HepG2 (cell line): Measurements from ENCODE around the gene TEX51. TPM values are rescaled to one million over a fixed set of nuclear protein-coding genes. Genes with fewer than 3 reads are reported as not detected.

Source experiments
- ATAC-seq: fragments of 200-7000 bp; cut with Tn5 transposase; 3 replicates; pipeline ENCODE4 v1.9.1; 2020; ENCODE audit warnings: mild to moderate bottlenecking, moderate library complexity
- BruUV-seq: library from RNA; stranded (reverse); fragments of 400-500 nt; replicated peaks from 2 replicates; lab custom pipeline; 2021; lab: Mats Ljungman, UMichigan
- CTCF ChIA-PET: fragments of 300-600 bp; formaldehyde crosslinking; extraction: SDS; loops from one replicate; lab custom pipeline; 2021; ENCODE audit warnings: low total read pairs, inconsistent platforms, low intra/inter-chr PET ratio; lab: Yijun Ruan, JAX
- POLR2A ChIA-PET: fragments of 350-600 bp; sonication (Branson Sonifier 250); formaldehyde crosslinking; loops from one replicate; lab custom pipeline; 2020; ENCODE audit warnings: antibody characterized with exemption, inconsistent platforms; lab: Yijun Ruan, JAX
- DNase-seq: peaks from one replicate; pipeline ENCODE4 v3.0.0-alpha.2; 2015; ENCODE audit warnings: low spot score
- FAIRE-seq: peaks from 3 replicates; lab custom pipeline; 2011; peaks lifted over from hg19 to GRCh38; lab: Jason Lieb, UNC
- H2AFZ ChIP-seq: one replicate; pipeline ENCODE4 v1.6.1; 2011; ENCODE audit warnings: low read length, inconsistent platforms
- H3K27ac ChIP-seq: fragments of 300-600 bp; 3 replicates; pipeline ENCODE4 v1.8.0; 2011; ENCODE audit warnings: mixed run types, mild to moderate bottlenecking, mixed read lengths, low read length, inconsistent platforms; ENCODE audit not compliant: insufficient read depth; ENCODE audit errors: extremely low read length
- H3K27me3 ChIP-seq, 2 experiments: fragments of 200-600 bp in 1 of 2; 2 replicates in 1 of 2; 3 replicates in 1 of 2; pipeline versions ENCODE4 v1.6.0 to v1.8.0; 2011; ENCODE audit warnings: low read length in 2 of 2, mild to moderate bottlenecking in 2 of 2, moderate library complexity in 2 of 2, inconsistent platforms in 1 of 2; ENCODE audit not compliant: insufficient read depth in 2 of 2, control insufficient read depth in 1 of 2
- H3K36me3 ChIP-seq, 2 experiments: fragments of 200-600 bp in 1 of 2; replicated peaks in 1 of 2; 2 replicates in 1 of 2; 3 replicates in 1 of 2; pipeline versions ENCODE4 v1.5.1 to v1.8.0; 2011; ENCODE audit warnings: low read length in 2 of 2, inconsistent platforms in 1 of 2; ENCODE audit not compliant: insufficient read depth in 2 of 2, control insufficient read depth in 1 of 2
- H3K4me1 ChIP-seq: 2 replicates; pipeline ENCODE4 v1.5.1; 2012; ENCODE audit warnings: low read length, inconsistent platforms; ENCODE audit not compliant: insufficient read depth
- H3K4me2 ChIP-seq: 2 replicates; pipeline ENCODE4 v1.6.0; 2011; ENCODE audit warnings: low read depth, low read length, inconsistent platforms
- H3K4me3 ChIP-seq, 3 experiments: fragments of 200-600 bp in 1 of 3; sonication (generic), shearing (Covaris generic) in 1 of 3; replicated peaks in 1 of 3; 2 replicates each; pipeline ENCODE4 v1.5.1; 2011 to 2016; ENCODE audit warnings: low read length in 3 of 3, inconsistent platforms in 2 of 3, low read depth in 2 of 3, mild to moderate bottlenecking in 2 of 3, control low read depth in 1 of 3, mixed read lengths in 1 of 3; ENCODE audit not compliant: insufficient read depth in 1 of 3
- H3K79me2 ChIP-seq: one replicate; pipeline ENCODE4 v1.6.1; 2011; ENCODE audit warnings: low read length, inconsistent platforms; ENCODE audit not compliant: insufficient read depth
- H3K9ac ChIP-seq: 2 replicates; pipeline ENCODE4 v1.6.0; 2011; ENCODE audit warnings: mild to moderate bottlenecking, low read depth, low read length, inconsistent platforms; ENCODE audit not compliant: insufficient read depth
- H3K9me3 ChIP-seq: 2 replicates; pipeline ENCODE4 v1.5.1; 2012; ENCODE audit warnings: mild to moderate bottlenecking, low read length
- H4K20me1 ChIP-seq: 2 replicates; pipeline ENCODE4 v1.6.0; 2011; ENCODE audit warnings: inconsistent platforms, mild to moderate bottlenecking, low read length, moderate library complexity; ENCODE audit not compliant: insufficient read depth
- EP300 ChIP-seq, 3 experiments: sonication (generic) in 1 of 3; formaldehyde crosslinking in 1 of 3; IDR thresholded peaks; 2 replicates each; pipeline versions ENCODE4 v1.5.1 to v1.6.1; 2011 to 2020; ENCODE audit warnings: low read depth in 2 of 3, low read length in 2 of 3, borderline replicate concordance in 1 of 3, improper control_type of control experiment in 1 of 3, mild to moderate bottlenecking in 1 of 3, missing genetic modification reagents in 1 of 3, moderate library complexity in 1 of 3
- FOXP4 ChIP-seq: sonication (generic); formaldehyde crosslinking; IDR thresholded peaks from 2 replicates; pipeline ENCODE4 v1.4.0; 2020; ENCODE audit warnings: missing genetic modification reagents
- LBX2 ChIP-seq: sonication (generic); formaldehyde crosslinking; IDR thresholded peaks from 2 replicates; pipeline ENCODE4 v1.5.0; 2020; ENCODE audit warnings: missing genetic modification reagents, mild to moderate bottlenecking, borderline replicate concordance
- SMAD9 ChIP-seq: sonication (generic); formaldehyde crosslinking; IDR thresholded peaks from 2 replicates; pipeline ENCODE4 v1.5.1; 2020; ENCODE audit warnings: mild to moderate bottlenecking, missing genetic modification reagents
- ZNF549 ChIP-seq: sonication (generic); formaldehyde crosslinking; IDR thresholded peaks from 2 replicates; pipeline ENCODE4 v1.5.0; 2020; ENCODE audit warnings: missing genetic modification reagents
- ZSCAN21 ChIP-seq: sonication (generic); formaldehyde crosslinking; IDR thresholded peaks from 2 replicates; pipeline ENCODE4 v1.8.0; 2022; ENCODE audit warnings: mild to moderate bottlenecking, missing genetic modification reagents, moderate library complexity, borderline replicate concordance
- WGBS: methylation state at CpG from one replicate; pipeline ENCODE4 v1.1.6; 2017; ENCODE audit warnings: low lambda C conversion rate; 5-methylcytosine and 5-hydroxymethylcytosine counted together
- in situ Hi-C: cut with HindIII; loops from 2 replicates; pipeline ENCODE4 v1.10.0; 2017; ENCODE audit warnings: low pct_unique_long_range_greater_than_20kb; ENCODE audit not compliant: extremely low pct_ligation_motif_present
- intact Hi-C: fragments of 100-400 bp; cut with micrococcal nuclease; formaldehyde crosslinking; loops from one replicate; pipeline ENCODE4 v1.10.0; 2022; ENCODE audit not compliant: unreplicated experiment
- polyA plus RNA-seq, 8 experiments: library from polyadenylated mRNA; depleted of rRNA in 3 of 8; stranded (reverse) in 7 of 8; unstranded in 1 of 8; fragments of >200 nt; fragmentation: Illumina TruSeq in 4 of 8; extraction: Trizol in 4 of 8; gene quantifications; 2 replicates each; pipeline versions ENCODE4 v1.2.1 to v1.2.3, GENCODE V29; 2011 to 2016; ENCODE audit warnings: low read depth in 4 of 8, missing spikeins in 1 of 8, mixed read lengths in 1 of 8; ENCODE audit not compliant: insufficient read depth in 1 of 8
- total RNA-seq, 5 experiments: library from RNA; depleted of rRNA; stranded (reverse); fragments of >200 nt; fragmentation: Illumina TruSeq; extraction: Trizol; gene quantifications; 2 replicates each; pipeline ENCODE4 v1.2.3, GENCODE V29; 2016; ENCODE audit warnings: low read depth in 1 of 5

Gene TEX51
- total and polyA plus RNA-seq, 2 of the 13 experiments (the other 11 are each of a cell fraction or from before 2014, with no cell fraction given): not detected

DNA sequence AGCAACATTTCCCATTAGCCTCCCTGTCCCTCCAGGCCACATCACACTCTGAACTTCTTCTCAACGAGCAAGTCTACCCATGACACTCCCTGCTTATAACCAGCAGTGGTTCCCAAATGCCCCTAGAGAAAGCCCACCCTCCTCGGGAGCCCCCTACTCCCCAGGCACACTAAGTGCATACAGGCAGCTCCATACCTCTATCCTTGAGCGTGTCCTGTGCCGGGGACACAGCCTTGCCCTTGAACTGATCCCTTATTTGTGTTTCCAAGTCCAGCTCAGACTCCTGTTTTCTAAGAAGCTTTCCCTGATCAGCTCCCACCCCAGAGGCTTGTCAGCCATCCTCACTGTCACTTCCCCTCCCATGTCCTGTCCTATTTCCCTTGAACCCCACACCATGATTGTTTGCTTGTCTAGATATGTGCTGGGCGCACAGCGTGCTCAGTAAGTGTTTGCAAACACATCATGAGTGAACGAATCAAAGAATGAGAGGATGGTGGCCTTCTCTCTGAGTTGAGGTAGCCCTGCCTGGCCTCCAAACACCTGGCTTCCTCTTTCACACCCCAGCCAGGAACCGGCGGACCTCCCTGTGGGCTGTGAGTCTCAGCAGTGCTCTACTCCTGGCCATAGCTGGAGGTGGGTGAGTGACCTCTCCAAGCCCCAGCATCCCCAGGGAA, 2.1 kb downstream of the TEX51 start:
- no peaks in the 10 kb centered on the region for H4K20me1 ChIP-seq
- H3K4me1 ChIP-seq: peaks cover 12% of the 10 kb centered on the region
- CTCF ChIA-PET: no interaction called here
- H3K79me2 ChIP-seq: no peaks in the 10 kb centered on the region
- POLR2A ChIA-PET: no interaction called here
- H3K27me3 ChIP-seq: no peaks in the 10 kb centered on the region; a peak in 1 of 5 replicates
- no peak for TF ChIP-seq ZSCAN21 (CRISPR knock-in tag)
- no peak for TF ChIP-seq SMAD9
- TF ChIP-seq ZNF549 (CRISPR knock-in tag): no peak
- no peak for TF ChIP-seq FOXP4 (CRISPR knock-in tag)
- TF ChIP-seq LBX2: no peak
- no peak for TF ChIP-seq EP300 (IDR thresholded peaks at IDR 0.05; ENCODE audit: low read depth in 2 of 2, low read length in 2 of 2)
- no peak for TF ChIP-seq EP300 (CRISPR knock-in tag; IDR thresholded peaks at IDR 0.05; ENCODE audit: borderline replicate concordance)
- TF ChIP-seq, all 625 proteins: peak for 0
- FAIRE-seq (no peak), DNase-seq (no peak), ATAC-seq (no peak)
- no peak overlapping the region for H3K4me3 ChIP-seq
- H3K9ac ChIP-seq: no peak overlapping the region
- in situ Hi-C loops: no loop called here
- 16% methylated on average over 9 of the region's 9 CpGs for WGBS
- H2AFZ ChIP-seq: no peak overlapping the region
- intact Hi-C loops: no loop called here
- no peaks in the 10 kb centered on the region for H3K36me3 ChIP-seq
- BruUV-seq: no TSS peak
- no peak overlapping the region for H3K27ac ChIP-seq
- H3K9me3 ChIP-seq: no peaks in the 10 kb centered on the region
- no peak overlapping the region for H3K4me2 ChIP-seq
